GM10266 (cell line): ENCODE data around the gene ZFYVE28.

Source experiments
- DNase-seq: peaks from one replicate; pipeline ENCODE4 v3.0.0; 2012; ENCODE audit errors: extremely low spot score
- TF ChIP-seq, protein P1 (sequence below): IDR thresholded peaks from 2 replicates; pipeline ENCODE4 v1.5.1; 2012; ENCODE audit warnings: mild to moderate bottlenecking, low read depth; ENCODE audit not compliant: control insufficient read depth, insufficient read depth; ENCODE audit errors: missing control alignments

ZFYVE28 gene

DNA sequence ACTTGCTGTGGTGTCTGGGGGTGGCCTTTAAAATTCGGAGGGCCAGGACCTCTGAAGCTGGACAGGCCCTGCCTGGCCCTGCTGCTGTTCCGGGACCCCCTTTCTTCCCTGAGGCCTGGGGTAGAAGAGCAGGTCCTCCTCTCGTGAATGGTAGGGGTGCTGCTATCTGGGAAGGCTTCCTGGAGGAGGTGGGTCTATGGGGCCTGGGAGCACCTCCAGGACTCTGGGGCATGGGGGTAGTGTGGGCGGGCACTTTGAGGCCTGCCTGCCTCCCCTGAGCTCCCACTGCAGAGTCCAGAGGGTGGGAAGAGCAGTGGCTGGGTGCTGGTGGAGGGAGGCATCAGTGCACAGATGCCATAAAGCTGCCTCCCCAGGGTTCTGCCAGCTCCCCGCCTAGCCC is 151.6 kb downstream of the ZFYVE28 start:
- no peak for DNase-seq
- TF ChIP-seq, protein P1, sequence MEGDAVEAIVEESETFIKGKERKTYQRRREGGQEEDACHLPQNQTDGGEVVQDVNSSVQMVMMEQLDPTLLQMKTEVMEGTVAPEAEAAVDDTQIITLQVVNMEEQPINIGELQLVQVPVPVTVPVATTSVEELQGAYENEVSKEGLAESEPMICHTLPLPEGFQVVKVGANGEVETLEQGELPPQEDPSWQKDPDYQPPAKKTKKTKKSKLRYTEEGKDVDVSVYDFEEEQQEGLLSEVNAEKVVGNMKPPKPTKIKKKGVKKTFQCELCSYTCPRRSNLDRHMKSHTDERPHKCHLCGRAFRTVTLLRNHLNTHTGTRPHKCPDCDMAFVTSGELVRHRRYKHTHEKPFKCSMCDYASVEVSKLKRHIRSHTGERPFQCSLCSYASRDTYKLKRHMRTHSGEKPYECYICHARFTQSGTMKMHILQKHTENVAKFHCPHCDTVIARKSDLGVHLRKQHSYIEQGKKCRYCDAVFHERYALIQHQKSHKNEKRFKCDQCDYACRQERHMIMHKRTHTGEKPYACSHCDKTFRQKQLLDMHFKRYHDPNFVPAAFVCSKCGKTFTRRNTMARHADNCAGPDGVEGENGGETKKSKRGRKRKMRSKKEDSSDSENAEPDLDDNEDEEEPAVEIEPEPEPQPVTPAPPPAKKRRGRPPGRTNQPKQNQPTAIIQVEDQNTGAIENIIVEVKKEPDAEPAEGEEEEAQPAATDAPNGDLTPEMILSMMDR, result no peak

DNA sequence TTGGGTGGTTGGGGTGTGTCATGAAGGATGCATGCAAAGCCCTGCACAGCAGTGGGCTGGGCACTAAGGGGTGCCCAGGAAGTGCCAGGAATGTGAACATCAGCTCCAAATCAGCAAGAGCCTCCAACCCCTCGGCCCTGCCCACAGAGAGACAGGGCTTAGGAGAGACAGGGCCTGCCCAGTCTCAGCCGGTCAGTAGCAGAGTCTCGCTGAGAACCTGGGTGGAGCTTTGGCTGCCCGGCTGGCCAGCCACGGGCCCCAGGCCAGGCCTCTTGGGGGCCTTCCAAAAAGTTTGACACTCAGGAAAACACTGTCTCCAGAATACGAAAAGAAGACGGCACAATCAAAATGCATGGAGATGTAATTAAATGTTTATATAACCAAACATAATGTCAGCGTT is 152.3 kb downstream of the ZFYVE28 start:
- TF ChIP-seq, protein P1, result no peak
- no peak for DNase-seq

DNA sequence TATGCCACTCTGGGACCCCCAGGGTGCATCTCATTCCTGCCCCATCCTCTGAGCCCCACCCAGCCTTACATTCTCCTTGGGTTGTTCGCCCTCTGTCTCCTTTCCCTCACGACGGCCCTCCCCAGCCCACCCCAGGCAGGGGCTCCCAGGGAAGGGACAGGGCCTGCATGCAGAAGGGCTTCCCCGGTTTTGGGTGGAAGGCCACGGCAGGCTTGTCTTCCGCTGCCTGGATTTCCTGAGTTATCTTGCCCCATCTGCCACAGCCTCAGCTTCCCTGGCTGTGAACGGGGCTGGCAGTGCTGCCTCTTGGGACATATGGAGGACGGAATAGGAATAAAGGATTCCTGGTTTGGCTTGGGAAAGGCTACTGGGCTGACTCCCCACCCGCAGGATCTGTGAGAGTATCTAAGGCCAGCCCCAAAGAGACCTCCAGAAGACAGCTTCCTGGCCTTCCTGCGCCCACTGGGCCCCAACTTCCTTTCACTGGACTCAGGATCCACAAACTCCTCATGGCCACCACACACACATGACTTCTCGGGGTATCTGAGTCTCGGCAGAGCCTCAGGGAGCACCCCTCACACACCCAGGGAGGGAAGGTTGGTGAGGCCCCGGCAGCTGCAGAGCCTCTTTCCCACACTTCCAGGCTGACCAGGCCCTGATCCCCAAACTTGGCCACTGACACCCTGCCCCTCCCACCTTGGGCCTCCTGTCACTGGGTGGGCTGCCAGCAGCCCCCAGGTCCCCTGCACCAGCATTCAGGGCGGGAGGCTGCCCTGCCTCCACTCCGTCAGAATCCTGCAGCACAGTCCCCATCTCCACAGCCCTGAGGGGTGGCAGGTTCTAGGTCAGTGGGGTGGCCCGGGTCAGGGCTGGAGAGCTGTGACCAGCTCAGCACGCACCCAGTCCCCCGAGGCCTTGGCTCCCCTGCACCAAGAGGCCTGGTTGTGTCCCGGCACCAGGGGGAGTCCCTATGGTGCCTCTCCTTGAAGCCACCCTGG is 153.0 kb downstream of the ZFYVE28 start:
- DNase-seq, result no peak
- TF ChIP-seq, protein P1, result no peak

DNA sequence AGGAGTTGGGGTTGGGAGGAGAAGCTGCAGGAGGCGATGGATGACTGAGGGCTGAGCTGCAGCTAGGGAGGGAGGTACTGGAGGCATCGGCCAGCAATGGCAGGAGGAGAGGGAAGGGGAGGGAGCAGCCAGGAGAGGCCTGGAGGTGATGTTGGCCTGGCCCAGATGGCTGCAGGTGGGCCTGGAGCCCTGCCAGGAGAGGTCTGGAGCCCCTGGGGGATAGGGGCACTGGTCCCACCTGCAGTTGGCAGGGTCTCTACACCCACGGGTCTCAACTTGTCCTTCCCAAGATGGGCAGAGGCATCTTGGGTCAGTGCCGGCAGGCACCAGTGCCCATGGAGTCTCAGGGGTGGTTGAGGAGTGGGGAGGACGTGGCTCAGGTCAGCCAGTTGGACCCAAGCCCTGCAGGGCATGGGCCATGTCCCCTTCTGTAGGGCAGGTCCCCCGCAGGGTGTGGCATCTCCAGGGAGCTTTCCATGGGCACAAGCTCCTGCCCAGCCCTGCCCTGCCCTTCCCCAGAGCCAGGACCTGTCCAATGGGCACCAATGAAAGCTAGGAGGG is 153.9 kb downstream of the ZFYVE28 start:
- no peak for DNase-seq
- TF ChIP-seq, protein P1, result no peak

DNA sequence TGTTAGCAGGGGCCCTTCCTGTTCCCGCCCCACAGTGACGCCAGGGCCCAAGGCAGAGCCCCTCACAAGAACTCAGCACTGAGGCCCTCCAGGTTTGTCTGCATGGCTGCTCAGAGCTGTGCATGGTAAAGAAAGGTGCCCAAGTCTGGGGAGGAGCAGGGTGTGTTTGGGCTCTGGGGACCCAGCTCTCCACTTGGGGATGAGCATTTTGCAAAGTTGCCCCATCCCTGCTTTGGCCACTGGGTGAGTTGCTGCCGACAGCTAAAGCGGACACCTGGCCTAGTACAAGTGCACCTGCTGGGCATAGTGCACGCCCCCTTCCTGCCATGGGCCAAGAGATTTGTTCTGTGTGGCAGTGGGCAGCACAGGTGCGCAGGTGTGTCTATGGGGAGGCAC is 154.5 kb downstream of the ZFYVE28 start:
- TF ChIP-seq, protein P1, result no peak
- no peak for DNase-seq

DNA sequence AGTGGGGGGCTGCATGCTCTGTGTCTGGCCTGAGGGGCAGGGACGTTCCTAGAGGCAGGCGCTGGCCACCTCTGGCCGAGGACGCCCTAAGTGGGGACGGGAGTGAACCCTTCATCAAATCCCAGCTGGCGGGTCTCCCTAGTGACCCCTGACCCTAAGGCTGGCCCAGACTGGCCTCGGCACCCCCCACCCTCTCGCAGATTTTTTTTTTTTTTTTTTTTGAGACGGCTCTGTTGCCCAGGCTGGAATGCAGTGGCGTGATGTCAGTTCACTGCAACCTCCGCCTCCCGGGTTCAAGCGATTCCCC is 155.5 kb downstream of the ZFYVE28 start:
- TF ChIP-seq, protein P1, result no peak
- no peak for DNase-seq
